ENCODE data around the gene TSPAN10. TPM values are rescaled to one million over a fixed set of nuclear protein-coding genes. Genes with fewer than 3 reads are reported as not detected.

Gene TSPAN10
- total RNA-seq, 4 donors from 2014 or later: 0.21 to 3.0 TPM; not detected in 2

DNA sequence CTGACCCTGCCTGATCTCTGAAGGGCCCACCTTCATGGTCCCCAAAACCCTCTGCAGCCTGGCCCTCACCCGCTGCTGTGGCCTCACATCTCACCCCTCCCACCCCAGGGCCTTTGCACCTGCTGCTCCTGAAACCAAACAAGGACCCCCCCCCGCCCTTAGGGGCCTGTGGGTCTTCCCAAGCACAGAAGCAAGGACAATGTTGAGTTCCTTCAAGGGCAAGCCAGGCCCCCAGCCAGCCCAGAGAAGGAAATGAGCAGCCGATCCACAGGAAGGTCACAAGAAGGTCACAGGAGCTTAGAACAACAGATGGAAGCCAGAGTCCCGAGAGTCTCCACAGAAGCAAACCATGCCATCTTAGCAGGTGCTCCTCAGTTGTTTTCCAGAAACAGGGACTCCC lies 19.8 kb downstream of the TSPAN10 start:
- Histone ChIP-seq H3K4me3 (no peak overlapping the region), H3K27me3 (no peaks in the 10 kb centered on the region), H3K4me1 (no peaks in the 10 kb centered on the region), H3K9me3 (no peaks in the 10 kb centered on the region), H3K27ac (no peak overlapping the region), H3K36me3 (no peaks in the 10 kb centered on the region)
- TF ChIP-seq CTCF (IDR thresholded peaks at IDR 0.05) (no peak), POLR2A (IDR thresholded peaks at IDR 0.05) (no peak)
- intact Hi-C loops (cut with DNase I; ENCODE audit: low total_unique reads): no loop called here
- DNase-seq: no peak

DNA sequence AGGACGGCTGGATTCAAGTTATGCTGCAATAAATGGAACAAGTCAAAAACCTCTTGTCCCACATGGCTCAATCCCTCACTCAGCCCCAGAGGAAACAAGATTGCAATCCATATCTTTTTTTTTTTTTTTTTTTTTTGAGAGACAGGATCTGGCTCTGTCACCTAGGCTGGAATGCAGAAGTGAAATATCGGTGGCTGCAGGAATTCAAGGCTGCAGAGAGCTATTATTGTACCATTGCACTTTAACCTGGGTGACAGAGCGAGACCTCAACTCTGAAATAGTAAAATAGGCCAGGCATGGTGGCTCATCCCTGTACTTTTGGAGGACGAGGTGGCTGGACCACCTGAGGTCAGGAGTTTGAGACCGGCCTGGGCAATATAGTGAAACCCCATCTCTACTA lies 22.0 kb downstream of the TSPAN10 start:
- Histone ChIP-seq H3K27ac (no peak overlapping the region), H3K36me3 (no peaks in the 10 kb centered on the region), H3K4me1 (no peaks in the 10 kb centered on the region), H3K9me3 (no peaks in the 10 kb centered on the region), H3K4me3 (no peak overlapping the region), H3K27me3 (no peaks in the 10 kb centered on the region)
- TF ChIP-seq CTCF (IDR thresholded peaks at IDR 0.05): no peak
- no peak for TF ChIP-seq POLR2A (IDR thresholded peaks at IDR 0.05)
- intact Hi-C loops (cut with DNase I; ENCODE audit: low total_unique reads): no loop called here
- DNase-seq: no peak

DNA sequence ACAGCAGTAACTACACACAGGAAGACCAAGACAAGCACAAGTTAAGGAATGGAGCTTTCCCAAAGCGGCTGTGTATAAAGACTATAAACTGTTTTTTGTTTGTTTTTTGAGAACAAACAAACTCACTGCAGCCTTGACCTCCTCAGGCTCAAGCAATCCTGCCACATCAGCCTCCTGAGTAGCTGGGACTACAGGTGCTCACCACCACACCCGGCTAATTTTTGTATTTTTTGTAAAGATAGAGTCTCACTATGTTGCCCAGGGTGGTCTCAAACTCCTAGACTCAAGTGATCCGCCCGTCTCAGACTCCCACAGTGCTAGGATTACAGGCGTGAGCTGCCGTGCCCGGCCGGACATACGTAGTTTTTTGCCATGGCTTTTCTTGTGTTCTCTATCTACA lies 23.4 kb downstream of the TSPAN10 start:
- DNase-seq: no peak

GRCh38 chr17:81662002-81662401 lies 25.0 kb downstream of the TSPAN10 start:
- Histone ChIP-seq H3K4me3 (no peak overlapping the region), H3K27me3 (no peaks in the 10 kb centered on the region), H3K36me3 (no peaks in the 10 kb centered on the region), H3K9me3 (no peaks in the 10 kb centered on the region), H3K27ac (no peak overlapping the region), H3K4me1 (no peaks in the 10 kb centered on the region)
- no peak for DNase-seq
- intact Hi-C loops (cut with DNase I; ENCODE audit: low total_unique reads): no loop called here
- TF ChIP-seq CTCF (IDR thresholded peaks at IDR 0.05) (no peak), POLR2A (IDR thresholded peaks at IDR 0.05) (no peak)

More for the DNA sequence above, 23.4 kb downstream of the TSPAN10 start:
- Histone ChIP-seq H3K27me3 (no peaks in the 10 kb centered on the region), H3K9me3 (no peaks in the 10 kb centered on the region), H3K27ac (no peak overlapping the region), H3K4me1 (no peaks in the 10 kb centered on the region), H3K36me3 (no peaks in the 10 kb centered on the region), H3K4me3 (no peak overlapping the region)
- TF ChIP-seq CTCF (IDR thresholded peaks at IDR 0.05) (no peak), POLR2A (IDR thresholded peaks at IDR 0.05) (no peak)
- intact Hi-C loops (cut with DNase I; ENCODE audit: low total_unique reads): no loop called here

GRCh38 chr17:81664051-81664470 lies 27.1 kb downstream of the TSPAN10 start:
- H3K27ac ChIP-seq: no peak overlapping the region
- no peak overlapping the region for H3K4me3 ChIP-seq
- no peaks in the 10 kb centered on the region for H3K36me3 ChIP-seq
- intact Hi-C loops (cut with DNase I; ENCODE audit: low total_unique reads): no loop called here
- no peak for TF ChIP-seq CTCF (IDR thresholded peaks at IDR 0.05)
- TF ChIP-seq POLR2A (IDR thresholded peaks at IDR 0.05): no peak
- no peaks in the 10 kb centered on the region for H3K27me3 ChIP-seq
- no peak for DNase-seq
- no peaks in the 10 kb centered on the region for H3K9me3 ChIP-seq
- H3K4me1 ChIP-seq: peaks cover 0 to 7% of the 10 kb centered on the region in 2 donors

Data from uterus (tissue), 4 donors.